ENCODE measurements around the gene SAXO1.

GRCh38 chr9:18887546-18887945 lies 145.5 kb downstream of the SAXO1 start:
- TF ChIP-seq SIN3A (IDR thresholded peaks at IDR 0.05; ENCODE audit: borderline replicate concordance, insufficient read depth, low read length) = no peak
- no peak for TF ChIP-seq FOXP2 (optimal IDR thresholded peaks at IDR 0.05; ENCODE audit: borderline replicate concordance, extremely low read depth, extremely low read length, insufficient read depth)
